ENCODE results near the gene SLC13A3.

The SLC13A3 gene

DNA sequence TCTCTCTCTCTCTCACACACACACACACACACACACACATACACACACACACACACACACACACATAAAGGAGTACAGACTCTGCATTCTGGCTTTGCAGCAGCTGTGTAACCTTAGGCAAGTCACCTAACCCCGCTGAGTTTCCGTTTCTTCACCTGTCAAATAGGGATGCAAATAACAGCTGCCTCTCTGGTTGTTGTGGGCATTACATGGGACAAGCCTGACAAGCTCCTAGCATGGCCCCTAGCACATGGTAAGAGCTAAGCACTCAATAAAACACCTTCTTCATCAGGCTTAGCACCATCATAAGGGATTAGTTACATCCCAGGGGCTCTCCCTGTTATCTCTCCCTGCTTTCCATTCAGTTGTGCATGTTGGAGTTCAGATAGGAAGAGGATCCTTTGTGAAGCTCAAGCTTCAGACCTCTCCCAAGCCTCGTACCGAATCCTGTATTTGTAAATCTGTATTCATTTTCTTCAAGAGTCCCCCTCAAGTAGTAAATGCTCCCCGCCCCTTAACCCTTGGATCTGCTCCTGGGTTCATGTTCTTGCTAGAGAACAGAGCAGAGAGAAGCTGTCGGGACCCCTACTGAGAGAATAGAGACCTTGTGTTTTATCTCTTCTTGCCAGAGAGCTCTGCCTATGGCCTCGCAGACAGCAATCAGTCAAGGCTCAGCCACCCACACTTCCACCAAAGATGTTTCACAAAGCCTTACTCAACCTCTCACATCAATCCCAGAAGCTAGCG lies 2.2 kb downstream of the SLC13A3 start:
- Histone ChIP-seq H3K27me3 (ENCODE audit: low read length) (no peaks in the 10 kb centered on the region), H3K9me2 (replicated peaks; ENCODE audit: insufficient read depth, low read length) (no peaks in the 10 kb centered on the region), H3K36me3 (ENCODE audit: low read length) (no peaks in the 10 kb centered on the region), H3K27ac (ENCODE audit: low read depth, low read length) (no peak overlapping the region), H2AFZ (ENCODE audit: low read depth, low read length, severe bottlenecking) (no peak overlapping the region), H3K9ac (ENCODE audit: low read length) (no peak overlapping the region), H3K4me2 (ENCODE audit: low read depth, low read length, poor library complexity, severe bottlenecking) (no peak overlapping the region), H3F3A (ENCODE audit: insufficient read depth) (no peaks in the 10 kb centered on the region), H3K9me3 (ENCODE audit: insufficient read depth, low read length) (no peaks in the 10 kb centered on the region), H3K4me3 (ENCODE audit: insufficient read depth, low read length, poor library complexity, severe bottlenecking) (no peak overlapping the region), H4K20me1 (ENCODE audit: low read depth, low read length) (no peaks in the 10 kb centered on the region), H3K79me2 (ENCODE audit: insufficient read depth, low read length) (no peaks in the 10 kb centered on the region)
- TF ChIP-seq, protein P1, sequence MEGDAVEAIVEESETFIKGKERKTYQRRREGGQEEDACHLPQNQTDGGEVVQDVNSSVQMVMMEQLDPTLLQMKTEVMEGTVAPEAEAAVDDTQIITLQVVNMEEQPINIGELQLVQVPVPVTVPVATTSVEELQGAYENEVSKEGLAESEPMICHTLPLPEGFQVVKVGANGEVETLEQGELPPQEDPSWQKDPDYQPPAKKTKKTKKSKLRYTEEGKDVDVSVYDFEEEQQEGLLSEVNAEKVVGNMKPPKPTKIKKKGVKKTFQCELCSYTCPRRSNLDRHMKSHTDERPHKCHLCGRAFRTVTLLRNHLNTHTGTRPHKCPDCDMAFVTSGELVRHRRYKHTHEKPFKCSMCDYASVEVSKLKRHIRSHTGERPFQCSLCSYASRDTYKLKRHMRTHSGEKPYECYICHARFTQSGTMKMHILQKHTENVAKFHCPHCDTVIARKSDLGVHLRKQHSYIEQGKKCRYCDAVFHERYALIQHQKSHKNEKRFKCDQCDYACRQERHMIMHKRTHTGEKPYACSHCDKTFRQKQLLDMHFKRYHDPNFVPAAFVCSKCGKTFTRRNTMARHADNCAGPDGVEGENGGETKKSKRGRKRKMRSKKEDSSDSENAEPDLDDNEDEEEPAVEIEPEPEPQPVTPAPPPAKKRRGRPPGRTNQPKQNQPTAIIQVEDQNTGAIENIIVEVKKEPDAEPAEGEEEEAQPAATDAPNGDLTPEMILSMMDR (IDR thresholded peaks at IDR 0.05; ENCODE audit: insufficient read depth, low read length, poor library complexity, severe bottlenecking) = no peak
- TF ChIP-seq EZH2phosphoT487 (conservative IDR thresholded peaks at IDR 0.05; ENCODE audit: low read length) = no peak

DNA sequence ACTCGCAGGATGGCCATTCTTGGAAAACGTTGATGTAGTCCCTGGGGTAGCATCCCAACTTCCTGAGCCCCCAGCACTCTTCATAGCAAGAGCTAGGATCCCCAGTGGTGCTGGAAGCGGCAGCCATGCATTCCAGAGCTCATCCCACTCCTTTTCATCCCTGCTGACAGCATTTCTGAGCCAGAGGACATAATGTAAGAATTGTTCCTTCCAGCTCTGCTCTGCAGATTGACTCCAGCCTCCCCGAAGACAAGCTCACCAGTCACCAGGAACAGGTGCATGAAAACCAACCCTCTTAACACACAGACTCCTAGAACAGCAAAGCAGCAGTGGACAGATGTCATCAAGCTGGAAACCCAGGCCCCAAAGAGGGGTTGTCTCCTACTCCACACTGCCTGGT lies 3.8 kb downstream of the SLC13A3 start:
- TF ChIP-seq, protein P1 (IDR thresholded peaks at IDR 0.05; ENCODE audit: insufficient read depth, low read length, poor library complexity, severe bottlenecking) = no peak
- no peak for TF ChIP-seq EZH2phosphoT487 (conservative IDR thresholded peaks at IDR 0.05; ENCODE audit: low read length)
- H3F3A ChIP-seq (ENCODE audit: insufficient read depth) = no peaks in the 10 kb centered on the region
- H3K27me3 ChIP-seq (ENCODE audit: low read length) = no peaks in the 10 kb centered on the region
- no peaks in the 10 kb centered on the region for H3K36me3 ChIP-seq (ENCODE audit: low read length)
- H3K79me2 ChIP-seq (ENCODE audit: insufficient read depth, low read length) = no peaks in the 10 kb centered on the region
- no peaks in the 10 kb centered on the region for H3K9me3 ChIP-seq (ENCODE audit: insufficient read depth, low read length)
- no peak overlapping the region for H3K9ac ChIP-seq (ENCODE audit: low read length)
- H3K4me2 ChIP-seq (ENCODE audit: low read depth, low read length, poor library complexity, severe bottlenecking) = no peak overlapping the region
- no peaks in the 10 kb centered on the region for H4K20me1 ChIP-seq (ENCODE audit: low read depth, low read length)
- H3K27ac ChIP-seq (ENCODE audit: low read depth, low read length) = no peak overlapping the region
- H3K4me3 ChIP-seq (ENCODE audit: insufficient read depth, low read length, poor library complexity, severe bottlenecking) = no peak overlapping the region
- no peaks in the 10 kb centered on the region for H3K9me2 ChIP-seq (replicated peaks; ENCODE audit: insufficient read depth, low read length)
- H2AFZ ChIP-seq (ENCODE audit: low read depth, low read length, severe bottlenecking) = no peak overlapping the region

DNA sequence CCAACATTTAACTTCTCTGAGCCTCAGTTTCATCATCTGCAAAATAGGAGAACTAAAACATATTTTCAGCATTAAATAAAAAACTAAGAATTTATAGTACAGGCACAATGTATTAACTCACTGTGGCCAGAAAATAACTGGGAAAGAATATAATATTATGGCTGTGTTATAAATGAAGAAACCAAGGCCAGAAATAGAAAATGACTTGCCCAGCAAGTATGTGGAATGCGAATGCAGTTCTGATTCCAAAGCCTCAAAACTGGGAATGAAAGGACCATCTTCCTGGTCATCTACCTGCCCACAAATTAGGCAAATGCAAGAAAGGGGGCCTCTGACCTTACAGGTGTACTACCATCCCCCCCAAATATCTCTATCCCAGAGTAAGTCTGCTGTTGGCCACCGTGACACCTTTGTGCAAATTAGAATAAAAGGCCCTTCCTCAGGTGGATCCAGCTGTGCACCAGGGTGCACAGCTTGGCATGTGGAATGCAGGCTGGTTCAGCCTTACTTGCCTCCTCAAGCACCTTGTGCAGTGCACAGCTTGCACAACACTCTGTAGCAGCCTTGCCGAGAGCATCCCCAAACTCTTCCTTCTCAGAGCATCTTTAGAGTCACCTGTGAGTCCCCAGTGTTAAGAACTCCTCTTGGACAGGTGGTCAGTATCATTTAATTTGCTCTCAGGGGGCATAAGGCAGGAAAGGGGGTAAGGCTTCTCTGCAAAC lies 4.4 kb downstream of the SLC13A3 start:
- Histone ChIP-seq H2AFZ (ENCODE audit: low read depth, low read length, severe bottlenecking) (no peak overlapping the region), H3K27me3 (ENCODE audit: low read length) (no peaks in the 10 kb centered on the region), H3F3A (ENCODE audit: insufficient read depth) (no peaks in the 10 kb centered on the region), H3K9me2 (replicated peaks; ENCODE audit: insufficient read depth, low read length) (no peaks in the 10 kb centered on the region), H3K27ac (ENCODE audit: low read depth, low read length) (no peak overlapping the region), H3K9ac (ENCODE audit: low read length) (no peak overlapping the region), H3K4me3 (ENCODE audit: insufficient read depth, low read length, poor library complexity, severe bottlenecking) (no peak overlapping the region), H3K9me3 (ENCODE audit: insufficient read depth, low read length) (no peaks in the 10 kb centered on the region), H3K36me3 (ENCODE audit: low read length) (no peaks in the 10 kb centered on the region), H3K79me2 (ENCODE audit: insufficient read depth, low read length) (no peaks in the 10 kb centered on the region), H3K4me2 (ENCODE audit: low read depth, low read length, poor library complexity, severe bottlenecking) (no peak overlapping the region), H4K20me1 (ENCODE audit: low read depth, low read length) (no peaks in the 10 kb centered on the region)
- TF ChIP-seq EZH2phosphoT487 (conservative IDR thresholded peaks at IDR 0.05; ENCODE audit: low read length) = no peak
- TF ChIP-seq, protein P1 (IDR thresholded peaks at IDR 0.05; ENCODE audit: insufficient read depth, low read length, poor library complexity, severe bottlenecking) = no peak
